ENCODE results near the gene HS3ST4. TPM values are rescaled to one million over a fixed set of nuclear protein-coding genes. Genes with fewer than 3 reads are reported as not detected.

HS3ST4 gene
- total RNA-seq, 1 experiment from 2014 or later = not detected

DNA sequence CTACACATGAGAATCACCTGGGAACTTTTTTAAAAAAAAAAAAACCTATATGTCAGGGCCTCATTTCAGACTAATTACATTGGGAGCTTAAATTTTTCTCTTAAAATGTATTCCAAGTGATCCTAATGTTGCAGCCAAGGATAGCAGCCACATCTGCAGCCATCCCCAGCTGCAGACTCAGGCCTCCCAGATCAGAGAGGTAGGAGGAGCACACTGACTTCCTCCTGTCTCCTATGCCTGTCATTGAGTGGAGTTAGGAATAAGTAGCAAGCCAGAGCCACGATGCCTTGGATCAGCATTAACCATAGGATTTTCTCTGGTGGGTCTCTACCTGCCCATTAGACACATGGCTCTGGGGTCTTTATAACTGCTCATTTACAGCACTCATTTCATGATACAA, 463.5 kb downstream of the HS3ST4 start:
- H2AFZ ChIP-seq (ENCODE audit: low read depth, low read length, poor library complexity, severe bottlenecking) = no peak overlapping the region
- DNase-seq (ENCODE audit: low read depth, low spot score) = no peak
- no TSS peak for BruUV-seq (replicated peaks)
- H3K9me3 ChIP-seq (ENCODE audit: control insufficient read depth in 1 of 2, insufficient read depth in 1 of 2, low read depth in 1 of 2, low read length in 2 of 2) = peaks cover 5 to 12% of the 10 kb centered on the region in 2 experiments; a peak in 2 of 4 replicates
- no peaks in the 10 kb centered on the region; a peak in 1 of 4 replicates for H3K36me3 ChIP-seq (ENCODE audit: control insufficient read depth in 1 of 2, insufficient read depth in 2 of 2, low read length in 2 of 2)
- ChIA-PET CTCF (no interaction called here), POLR2A (no interaction called here), RAD21 (ENCODE audit: low non-redundant PET in 1 of 2, low total read pairs in 2 of 2, uncharacterized antibody in 2 of 2, unreplicated experiment in 2 of 2) (no interaction called here)
- no peak overlapping the region for H3K4me2 ChIP-seq (ENCODE audit: low read length)
- intact Hi-C loops (cut with micrococcal nuclease) = no loop called here
- no peak overlapping the region for H3K9ac ChIP-seq (ENCODE audit: low read length)
- no peaks in the 10 kb centered on the region for H4K20me1 ChIP-seq (ENCODE audit: insufficient read depth)
- ATAC-seq = no peak
- H3K79me2 ChIP-seq (ENCODE audit: insufficient read depth, low read length) = no peaks in the 10 kb centered on the region
- H3K27me3 ChIP-seq (ENCODE audit: insufficient read depth, low read length) = no peaks in the 10 kb centered on the region
- no peak for TF ChIP-seq TCF7L2 (IDR thresholded peaks at IDR 0.05; ENCODE audit: borderline replicate concordance, extremely low read depth, insufficient read depth, insufficient read length)
- TF ChIP-seq EGR1 (IDR thresholded peaks at IDR 0.05; ENCODE audit: low read depth) = no peak
- no peak for TF ChIP-seq YY1 (IDR thresholded peaks at IDR 0.05; ENCODE audit: extremely low read depth, insufficient replicate concordance, low read depth, low read length)
- no peak for TF ChIP-seq CBX3 (IDR thresholded peaks at IDR 0.05; ENCODE audit: low read depth)
- TF ChIP-seq, protein P1, sequence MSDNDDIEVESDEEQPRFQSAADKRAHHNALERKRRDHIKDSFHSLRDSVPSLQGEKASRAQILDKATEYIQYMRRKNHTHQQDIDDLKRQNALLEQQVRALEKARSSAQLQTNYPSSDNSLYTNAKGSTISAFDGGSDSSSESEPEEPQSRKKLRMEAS (IDR thresholded peaks at IDR 0.05) = no peak
- TF ChIP-seq, protein P2, sequence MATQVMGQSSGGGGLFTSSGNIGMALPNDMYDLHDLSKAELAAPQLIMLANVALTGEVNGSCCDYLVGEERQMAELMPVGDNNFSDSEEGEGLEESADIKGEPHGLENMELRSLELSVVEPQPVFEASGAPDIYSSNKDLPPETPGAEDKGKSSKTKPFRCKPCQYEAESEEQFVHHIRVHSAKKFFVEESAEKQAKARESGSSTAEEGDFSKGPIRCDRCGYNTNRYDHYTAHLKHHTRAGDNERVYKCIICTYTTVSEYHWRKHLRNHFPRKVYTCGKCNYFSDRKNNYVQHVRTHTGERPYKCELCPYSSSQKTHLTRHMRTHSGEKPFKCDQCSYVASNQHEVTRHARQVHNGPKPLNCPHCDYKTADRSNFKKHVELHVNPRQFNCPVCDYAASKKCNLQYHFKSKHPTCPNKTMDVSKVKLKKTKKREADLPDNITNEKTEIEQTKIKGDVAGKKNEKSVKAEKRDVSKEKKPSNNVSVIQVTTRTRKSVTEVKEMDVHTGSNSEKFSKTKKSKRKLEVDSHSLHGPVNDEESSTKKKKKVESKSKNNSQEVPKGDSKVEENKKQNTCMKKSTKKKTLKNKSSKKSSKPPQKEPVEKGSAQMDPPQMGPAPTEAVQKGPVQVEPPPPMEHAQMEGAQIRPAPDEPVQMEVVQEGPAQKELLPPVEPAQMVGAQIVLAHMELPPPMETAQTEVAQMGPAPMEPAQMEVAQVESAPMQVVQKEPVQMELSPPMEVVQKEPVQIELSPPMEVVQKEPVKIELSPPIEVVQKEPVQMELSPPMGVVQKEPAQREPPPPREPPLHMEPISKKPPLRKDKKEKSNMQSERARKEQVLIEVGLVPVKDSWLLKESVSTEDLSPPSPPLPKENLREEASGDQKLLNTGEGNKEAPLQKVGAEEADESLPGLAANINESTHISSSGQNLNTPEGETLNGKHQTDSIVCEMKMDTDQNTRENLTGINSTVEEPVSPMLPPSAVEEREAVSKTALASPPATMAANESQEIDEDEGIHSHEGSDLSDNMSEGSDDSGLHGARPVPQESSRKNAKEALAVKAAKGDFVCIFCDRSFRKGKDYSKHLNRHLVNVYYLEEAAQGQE (IDR thresholded peaks at IDR 0.05; ENCODE audit: low read depth) = no peak
- TF ChIP-seq ZFX (IDR thresholded peaks at IDR 0.05) = no peak
- TF ChIP-seq SRF (IDR thresholded peaks at IDR 0.05; ENCODE audit: low read depth) = no peak
- TF ChIP-seq JUND (IDR thresholded peaks at IDR 0.05) = no peak
- no peak for TF ChIP-seq EZH2 (IDR thresholded peaks at IDR 0.05)
- no peak for TF ChIP-seq ELF1 (IDR thresholded peaks at IDR 0.05; ENCODE audit: borderline replicate concordance, low read depth)
- TF ChIP-seq, protein P3, sequence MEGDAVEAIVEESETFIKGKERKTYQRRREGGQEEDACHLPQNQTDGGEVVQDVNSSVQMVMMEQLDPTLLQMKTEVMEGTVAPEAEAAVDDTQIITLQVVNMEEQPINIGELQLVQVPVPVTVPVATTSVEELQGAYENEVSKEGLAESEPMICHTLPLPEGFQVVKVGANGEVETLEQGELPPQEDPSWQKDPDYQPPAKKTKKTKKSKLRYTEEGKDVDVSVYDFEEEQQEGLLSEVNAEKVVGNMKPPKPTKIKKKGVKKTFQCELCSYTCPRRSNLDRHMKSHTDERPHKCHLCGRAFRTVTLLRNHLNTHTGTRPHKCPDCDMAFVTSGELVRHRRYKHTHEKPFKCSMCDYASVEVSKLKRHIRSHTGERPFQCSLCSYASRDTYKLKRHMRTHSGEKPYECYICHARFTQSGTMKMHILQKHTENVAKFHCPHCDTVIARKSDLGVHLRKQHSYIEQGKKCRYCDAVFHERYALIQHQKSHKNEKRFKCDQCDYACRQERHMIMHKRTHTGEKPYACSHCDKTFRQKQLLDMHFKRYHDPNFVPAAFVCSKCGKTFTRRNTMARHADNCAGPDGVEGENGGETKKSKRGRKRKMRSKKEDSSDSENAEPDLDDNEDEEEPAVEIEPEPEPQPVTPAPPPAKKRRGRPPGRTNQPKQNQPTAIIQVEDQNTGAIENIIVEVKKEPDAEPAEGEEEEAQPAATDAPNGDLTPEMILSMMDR (IDR thresholded peaks at IDR 0.05 in 2 of 3, conservative IDR thresholded peaks at IDR 0.05 in 1 of 3; ENCODE audit: borderline replicate concordance in 1 of 3, insufficient read depth in 1 of 3, low read depth in 2 of 3, low read length in 2 of 3) = no peak
- TF ChIP-seq RAD21 (IDR thresholded peaks at IDR 0.05; ENCODE audit: low read depth) = no peak
- TF ChIP-seq ZNF274 (IDR thresholded peaks at IDR 0.05; ENCODE audit: low read depth, low read length) = no peak
- no peak for TF ChIP-seq EZH2phosphoT487 (IDR thresholded peaks at IDR 0.05; ENCODE audit: borderline replicate concordance)
- TF ChIP-seq SIN3A (IDR thresholded peaks at IDR 0.05; ENCODE audit: low read depth) = no peak
- no peak for TF ChIP-seq SP1 (IDR thresholded peaks at IDR 0.05; ENCODE audit: low read depth)
- TF ChIP-seq, protein P4, sequence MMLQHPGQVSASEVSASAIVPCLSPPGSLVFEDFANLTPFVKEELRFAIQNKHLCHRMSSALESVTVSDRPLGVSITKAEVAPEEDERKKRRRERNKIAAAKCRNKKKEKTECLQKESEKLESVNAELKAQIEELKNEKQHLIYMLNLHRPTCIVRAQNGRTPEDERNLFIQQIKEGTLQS (IDR thresholded peaks at IDR 0.05) = no peak
- no peak for TF ChIP-seq FOSL1 (IDR thresholded peaks at IDR 0.05; ENCODE audit: low read depth)
- TF ChIP-seq POLR2AphosphoS5 (IDR thresholded peaks at IDR 0.05; ENCODE audit: low read depth, low read length) = no peak
- H3K27ac ChIP-seq (ENCODE audit: low read depth, low read length) = no peak overlapping the region
- no peak overlapping the region for H3K4me3 ChIP-seq (replicated peaks in 1 of 2; ENCODE audit: low read depth in 1 of 2, low read length in 2 of 2)
- H3K4me1 ChIP-seq (ENCODE audit: control insufficient read depth in 1 of 2, insufficient read depth in 2 of 2, low read length in 2 of 2) = no peaks in the 10 kb centered on the region
- no peaks in the 10 kb centered on the region for H3K9me2 ChIP-seq (ENCODE audit: insufficient read depth)

All from HCT116 (cell line).